ENCODE results near the gene RPS17.
"Not testable (repeated sequence)": the region's sequence is repeated elsewhere in the genome, so short reads cannot be mapped to it uniquely, and the experiment has no call there.

The RPS17 gene

DNA sequence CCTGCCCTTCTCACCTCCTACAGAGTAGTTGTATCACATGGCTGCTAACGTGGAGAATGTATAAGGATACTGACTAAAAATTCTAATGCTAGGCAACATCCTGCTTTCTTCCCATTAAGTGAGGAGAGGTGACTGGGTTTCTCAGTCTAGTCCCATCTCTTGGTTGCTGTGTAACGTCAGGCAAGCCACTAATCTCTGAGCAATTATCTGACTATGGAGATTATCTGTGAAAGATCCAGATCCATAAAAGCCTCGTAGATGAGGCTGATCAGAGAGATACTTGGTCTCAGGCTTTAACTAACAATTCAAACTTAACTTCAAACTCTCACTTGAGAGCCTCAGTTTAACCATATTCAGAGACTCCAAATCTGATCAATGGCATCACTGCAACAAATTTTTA lies 4.7 kb upstream of the RPS17 start:
- no peak for DNase-seq

DNA sequence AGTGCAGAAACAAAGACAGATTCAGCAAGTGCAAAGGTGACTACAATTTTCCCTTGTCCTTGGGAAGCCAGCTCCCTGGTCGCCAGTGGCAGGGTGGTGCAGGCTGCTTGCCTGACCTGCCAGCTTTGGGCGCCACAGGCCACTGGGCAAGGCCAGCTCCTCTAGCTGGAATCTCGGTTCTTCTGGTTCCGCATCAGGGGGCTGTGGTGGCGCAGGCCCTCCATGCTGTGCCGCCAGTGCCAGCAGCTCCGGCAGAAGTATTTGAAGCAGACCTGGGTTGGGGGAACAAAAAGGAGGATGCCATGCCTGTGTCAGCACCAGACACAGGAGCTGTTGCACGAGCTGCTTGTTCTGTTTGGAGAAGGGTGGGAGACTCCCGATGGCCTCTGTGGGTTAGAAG lies 4.2 kb upstream of the RPS17 start:
- DNase-seq = no peak

DNA sequence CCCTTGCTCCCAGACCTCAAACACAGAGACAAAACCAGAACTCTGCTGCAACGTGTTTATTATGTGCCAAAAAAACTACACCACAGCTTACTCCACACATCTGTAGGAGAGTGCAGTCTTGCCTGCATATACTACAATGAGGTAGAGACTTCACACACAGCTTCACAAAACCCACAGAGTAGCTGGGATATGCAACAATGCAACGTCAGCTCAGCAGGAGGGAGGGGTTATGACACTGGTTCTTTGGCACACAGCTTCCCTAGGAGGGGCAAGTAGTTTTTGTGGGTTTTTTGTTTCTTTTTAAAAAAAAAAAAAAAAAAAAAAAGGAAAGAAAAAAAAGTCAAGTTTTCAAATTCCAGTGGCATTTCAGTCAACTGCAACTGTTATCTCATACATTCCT lies 2.9 kb upstream of the RPS17 start:
- no peak for DNase-seq

DNA sequence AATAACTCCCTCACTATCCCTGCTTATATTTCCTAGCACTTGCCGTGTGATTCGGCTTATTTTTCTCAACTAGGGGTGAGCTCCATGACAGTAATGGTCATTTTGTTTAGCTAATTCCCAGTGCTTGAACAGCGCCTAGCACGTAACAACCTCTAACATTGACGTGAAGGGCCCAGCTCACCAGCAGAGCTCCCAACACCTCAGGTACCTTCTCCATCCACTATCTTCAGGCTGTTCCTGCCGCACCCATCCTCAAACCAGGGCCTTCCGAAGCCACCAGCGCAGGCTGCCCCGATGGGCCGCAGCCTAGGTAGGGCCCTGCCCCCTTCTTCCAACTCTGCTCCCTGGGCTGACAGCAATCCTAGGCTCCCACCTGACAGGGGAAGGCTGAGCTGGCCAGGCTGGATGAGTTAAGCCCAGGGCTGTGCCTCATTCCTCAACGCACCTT lies 751 bp upstream of the RPS17 start:
- DNase-seq = no peak

DNA sequence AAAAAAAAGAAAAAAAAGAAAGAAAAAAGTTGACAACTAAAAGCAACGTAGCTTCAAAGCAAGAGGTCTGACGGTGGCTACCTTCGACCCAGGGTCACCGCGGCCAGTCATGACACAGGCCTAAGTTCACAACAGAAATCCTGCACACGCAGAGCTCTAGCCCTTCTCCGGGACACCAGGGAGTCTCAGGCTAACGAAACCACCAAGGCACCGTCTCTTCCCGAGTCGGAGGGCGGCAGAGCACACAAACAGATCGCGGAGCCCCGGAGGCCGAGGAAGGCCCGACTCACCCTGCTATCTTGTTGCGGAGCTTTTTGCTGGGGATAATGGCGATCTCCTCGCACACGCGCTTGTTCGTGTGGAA lies 584 bp downstream of the RPS17 start:
- peak in 1 of 2 donors; percentile 51 for DNase-seq

DNA sequence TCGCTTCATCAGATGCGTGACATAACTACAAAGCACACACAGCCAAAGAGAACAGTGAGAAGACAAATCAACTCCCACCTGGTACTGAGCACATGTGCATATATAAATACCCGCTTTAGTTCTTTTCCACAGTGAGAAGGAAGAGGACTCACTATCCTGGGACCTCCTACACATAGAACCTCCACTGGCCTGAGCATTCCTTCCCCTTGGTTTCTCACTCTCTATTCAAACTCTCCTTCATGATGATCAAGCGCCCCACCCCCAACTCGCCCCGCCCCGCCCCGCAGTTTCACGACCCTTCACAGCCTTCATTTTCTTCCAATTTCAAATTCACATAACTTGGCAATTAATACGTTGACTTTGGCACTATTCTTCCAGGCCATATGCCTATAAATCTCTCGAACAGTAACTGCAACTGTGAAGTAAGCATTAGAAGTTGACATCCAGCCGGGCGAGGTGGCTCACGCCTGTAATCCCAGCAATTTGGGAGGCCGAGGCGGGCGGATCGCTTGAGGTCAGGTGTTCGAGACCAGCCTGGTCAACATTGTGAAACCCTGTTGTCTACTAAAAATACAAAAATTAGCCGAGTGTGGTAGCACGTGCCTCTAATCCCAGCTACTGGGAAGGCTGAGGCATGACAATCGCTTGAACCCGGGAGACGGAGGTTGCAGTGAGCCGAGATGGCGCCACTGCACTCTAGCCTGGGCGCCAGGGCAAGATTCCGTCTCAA lies 1.1 kb downstream of the RPS17 start:
- no peak for DNase-seq

DNA sequence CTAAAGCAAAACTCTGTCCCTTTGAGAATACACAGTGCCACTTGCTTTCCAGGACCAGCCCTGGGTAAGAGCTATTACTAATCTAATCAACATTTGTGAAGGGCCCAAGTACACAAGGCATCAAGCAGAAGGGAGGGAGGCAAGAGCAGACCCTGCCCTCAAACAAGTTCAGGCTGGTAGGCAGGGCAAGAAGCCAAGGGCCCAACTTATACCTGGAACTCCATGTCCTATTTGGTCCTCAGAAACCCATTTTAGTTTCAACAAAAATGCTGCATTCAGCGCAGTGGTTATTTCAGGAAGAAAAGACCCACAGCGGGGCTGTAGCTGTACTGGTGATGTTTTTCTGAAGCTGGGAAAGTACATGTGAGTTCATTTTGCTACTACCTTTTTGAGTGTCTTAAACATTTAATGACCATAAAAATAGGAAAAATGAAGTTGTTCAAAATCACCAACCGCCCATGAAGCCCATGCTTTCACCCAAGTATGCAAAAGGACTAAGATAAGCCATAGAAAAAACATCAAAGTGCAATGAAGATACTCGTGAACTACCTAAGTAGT lies 2.8 kb downstream of the RPS17 start:
- DNase-seq = no peak

DNA sequence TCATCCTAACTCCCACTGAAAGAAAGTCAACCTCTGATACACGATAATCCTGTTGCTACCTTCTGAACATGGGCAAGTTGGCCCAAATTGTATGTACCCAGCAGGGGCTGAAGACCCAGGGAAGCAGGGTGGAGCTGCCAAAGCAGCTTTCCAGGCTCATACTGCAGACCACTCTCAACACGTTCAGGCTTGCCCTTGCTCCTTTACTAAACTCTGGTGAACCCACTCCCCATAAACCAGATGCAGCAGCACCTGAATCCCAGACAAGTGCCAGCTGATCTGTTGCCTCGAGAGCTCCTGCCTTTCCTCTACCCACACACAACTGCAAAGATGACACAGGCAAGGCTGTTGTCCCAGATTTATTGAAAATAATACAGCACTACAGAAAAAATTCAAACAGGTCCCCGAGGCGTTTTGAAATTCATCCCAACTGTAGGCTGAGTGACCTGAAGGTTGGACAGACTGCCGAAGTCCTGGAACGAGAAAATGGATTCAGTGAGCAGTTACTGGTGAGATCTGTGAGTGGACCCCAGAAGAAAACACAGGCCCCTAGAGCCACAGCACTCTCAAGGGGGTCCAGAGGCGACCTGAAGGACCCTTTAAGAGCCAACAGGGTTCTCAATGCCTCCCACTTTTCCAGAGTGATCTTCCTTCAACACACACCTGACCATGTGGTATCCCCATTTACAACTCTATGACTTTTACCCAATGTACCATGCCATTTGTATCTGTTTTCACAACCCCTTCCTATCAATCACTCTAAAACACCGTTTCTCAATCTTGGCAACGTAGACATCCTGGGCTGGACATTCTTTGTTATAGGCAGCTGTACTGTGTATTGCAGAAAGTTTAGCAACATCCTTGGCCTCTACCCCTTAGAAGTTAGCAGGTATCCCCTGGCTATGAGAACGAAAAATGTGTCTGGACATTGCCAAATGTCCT lies 3.6 kb downstream of the RPS17 start:
- no peak for DNase-seq

DNA sequence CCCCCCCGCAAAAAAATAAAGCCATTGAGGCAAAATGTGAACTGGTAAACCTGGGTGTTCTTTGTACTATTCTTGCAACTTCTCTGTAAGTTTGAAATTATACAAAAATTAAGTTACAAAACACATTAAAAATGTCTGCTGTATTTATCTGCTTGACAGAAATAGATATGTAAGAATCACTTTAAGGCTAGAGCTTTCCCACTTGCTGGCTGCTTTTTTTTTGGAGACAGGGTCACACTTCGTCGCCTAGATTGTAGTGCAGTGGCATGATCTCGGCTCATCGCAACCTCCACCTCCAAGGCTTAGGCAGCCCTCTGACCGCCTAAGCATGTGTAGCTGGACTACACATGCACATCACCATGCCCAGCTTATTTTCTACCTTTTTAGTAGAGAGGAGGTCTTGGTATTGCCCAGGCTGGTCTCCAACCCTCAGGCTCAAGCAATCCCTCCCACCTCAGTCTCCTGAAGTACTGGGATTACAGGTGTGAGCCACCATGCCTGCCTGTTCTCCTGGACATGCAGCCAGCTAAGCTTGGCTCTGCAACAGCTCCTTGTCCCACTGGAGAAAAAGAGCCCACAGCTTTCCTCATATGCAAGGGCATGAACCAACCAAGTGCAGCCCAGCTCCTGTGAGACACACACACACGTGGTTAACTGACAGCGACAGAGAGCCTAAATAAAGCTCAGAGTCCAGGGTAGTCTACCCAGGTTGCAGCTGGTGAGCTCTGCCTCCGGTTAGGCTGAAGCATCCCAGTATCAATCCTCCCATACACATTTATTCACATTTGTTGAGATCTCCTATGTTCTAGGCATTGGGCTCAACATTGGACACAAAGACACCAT lies 4.5 kb downstream of the RPS17 start:
- no peak for DNase-seq

- DNase-seq = not testable (repeated sequence)
Observed at GRCh38 chr15:82535151-82535550, 5.1 kb downstream of the RPS17 start.

DNA sequence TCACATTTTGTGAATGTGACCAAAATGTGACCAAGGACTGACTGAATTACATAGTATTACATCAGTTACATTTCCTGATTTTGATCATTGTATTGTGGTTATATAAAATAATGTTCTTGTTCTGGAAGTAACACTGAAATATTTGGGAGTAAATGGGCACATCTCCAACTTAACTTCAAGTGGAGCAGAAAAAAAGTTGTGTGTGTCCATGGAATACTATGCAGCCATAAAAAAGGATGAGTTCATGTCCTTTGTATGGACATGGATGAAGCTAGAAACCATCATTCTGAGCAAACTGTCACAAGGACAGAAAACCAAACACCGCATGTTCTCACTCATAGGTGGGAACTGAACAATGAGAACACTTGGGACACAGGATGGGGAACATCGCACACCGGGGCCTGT lies 5.8 kb downstream of the RPS17 start:
- not testable (repeated sequence) for DNase-seq

DNA sequence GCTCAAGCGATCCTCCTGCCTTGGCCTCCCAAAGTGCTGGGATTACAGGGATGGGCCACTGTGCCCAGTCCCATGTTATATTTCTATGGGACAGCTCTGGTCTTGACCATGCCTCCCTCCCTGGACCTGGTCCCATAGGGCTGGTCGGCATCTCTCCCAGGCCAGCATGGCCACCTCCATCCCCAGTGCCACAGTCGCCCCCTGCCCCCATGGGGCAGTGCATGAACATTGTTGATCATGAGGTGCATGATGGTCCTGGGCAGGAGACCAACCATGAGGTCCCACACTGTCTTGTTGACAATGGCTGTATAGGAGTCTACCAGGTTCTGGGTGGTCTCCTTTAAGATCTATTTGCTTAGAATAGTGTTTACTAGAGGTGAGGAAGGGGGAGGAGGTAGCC lies 6.5 kb downstream of the RPS17 start:
- no peak for DNase-seq

GRCh38 chr15:82532991-82533481 lies 7.2 kb downstream of the RPS17 start:
- DNase-seq = no peak

GRCh38 chr15:82532383-82532990 lies 7.8 kb downstream of the RPS17 start:
- DNase-seq = no peak

GRCh38 chr15:82531496-82532382 lies 8.5 kb downstream of the RPS17 start:
- no peak for DNase-seq

DNA sequence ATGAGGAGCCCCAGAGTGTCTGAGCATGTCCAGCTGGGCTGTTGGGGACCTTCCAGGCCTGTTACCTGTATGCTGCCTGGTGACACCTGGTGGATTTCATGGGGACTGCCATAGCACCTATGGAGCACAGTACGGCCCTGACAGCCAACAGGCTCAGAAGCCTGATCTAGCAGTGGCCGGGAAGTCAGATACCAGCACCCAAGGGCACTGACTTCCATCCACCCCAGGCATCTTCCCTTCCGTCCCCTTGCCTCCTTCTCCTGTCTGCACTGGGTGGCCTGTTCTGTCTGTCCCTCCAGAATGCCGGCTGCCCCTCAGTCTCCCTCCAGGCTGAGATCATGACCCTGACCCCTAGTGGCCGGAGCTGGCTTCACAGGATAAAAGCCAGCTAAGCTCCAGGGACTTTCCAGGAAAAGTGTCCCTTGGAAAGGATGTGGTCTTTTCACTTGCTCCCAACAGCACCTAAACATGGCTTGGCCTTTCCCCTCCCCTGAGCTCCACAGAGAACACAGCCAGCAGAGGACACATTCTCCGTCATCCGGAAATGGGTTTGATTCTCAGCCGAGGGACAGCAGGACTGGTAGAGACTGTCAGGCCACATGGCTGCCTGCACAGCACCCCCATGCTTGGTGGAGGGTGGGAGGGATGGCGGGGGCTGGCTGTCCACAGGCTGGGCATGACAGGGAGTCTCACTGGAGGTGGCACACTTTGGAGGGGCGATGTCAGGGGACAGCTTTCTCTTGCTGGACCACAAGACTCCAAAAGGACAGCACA lies 9.5 kb downstream of the RPS17 start:
- peak; percentile 73 to 81 for DNase-seq

DNA sequence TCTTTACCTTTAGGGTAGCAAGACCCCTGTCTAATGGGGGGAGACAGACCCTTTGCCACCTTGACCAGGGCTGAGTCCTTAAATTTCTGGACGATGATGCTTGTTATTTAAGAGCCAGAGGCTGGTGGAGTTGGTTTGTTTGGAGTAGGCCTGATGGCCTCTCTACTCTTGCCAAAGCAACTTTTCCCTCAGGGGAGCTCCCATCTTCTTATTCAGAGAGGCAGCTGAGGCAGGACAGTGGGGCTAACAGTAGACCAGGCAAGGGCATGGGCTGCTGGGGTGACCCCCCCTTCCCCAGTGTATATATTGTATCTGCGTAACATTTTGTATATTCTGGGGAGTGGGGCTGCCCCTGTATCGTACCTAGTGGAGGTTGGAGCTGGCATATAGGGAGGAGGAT lies 10.3 kb downstream of the RPS17 start:
- no peak for DNase-seq

GRCh38 chr15:82513587-82513986 lies 26.7 kb downstream of the RPS17 start:
- DNase-seq = not testable (repeated sequence)

GRCh38 chr15:82507693-82508092 lies 32.6 kb downstream of the RPS17 start:
- DNase-seq = not testable (repeated sequence)

DNA sequence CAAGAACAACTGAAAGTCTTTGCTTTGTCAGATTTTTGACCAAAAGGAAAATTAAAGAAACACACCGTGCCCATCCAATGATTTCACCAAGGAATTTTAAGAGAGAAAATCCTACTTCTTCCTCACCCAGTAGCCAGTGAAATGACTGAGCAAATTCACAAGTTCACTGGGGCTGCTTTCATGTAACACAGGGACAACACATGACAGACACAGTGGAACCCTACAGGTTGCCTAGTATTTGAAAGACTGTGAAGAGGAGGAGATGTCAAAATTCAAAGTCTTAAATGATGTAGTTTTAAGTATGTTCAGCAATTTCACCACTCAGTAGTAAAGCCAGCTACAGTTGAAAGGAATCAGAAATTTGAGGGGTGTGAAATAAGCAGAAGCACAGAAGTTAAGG lies 33.2 kb downstream of the RPS17 start:
- not testable (repeated sequence) for DNase-seq
